Neuronal stem cell (in vitro differentiated cells): ENCODE data around the gene UBA52.

ENCODE experiments used
- DNase-seq: peaks from one replicate; pipeline ENCODE4 v3.0.0-alpha.2; 2013; ENCODE audit warnings: low spot score
- H2AFZ ChIP-seq: one replicate; pipeline ENCODE4 v1.6.1; 2013; ENCODE audit warnings: mild to moderate bottlenecking, low read length, inconsistent platforms
- H2AK5ac ChIP-seq: 2 replicates; pipeline ENCODE4 v1.6.1; 2013; ENCODE audit warnings: low read depth, mild to moderate bottlenecking, inconsistent platforms, low read length, moderate library complexity, mixed read lengths
- H2BK120ac ChIP-seq: 2 replicates; pipeline ENCODE4 v1.6.1; 2013; ENCODE audit warnings: low read depth, mild to moderate bottlenecking, inconsistent platforms, low read length, moderate library complexity, mixed read lengths
- H2BK12ac ChIP-seq: one replicate; pipeline ENCODE4 v1.6.1; 2013; ENCODE audit warnings: low read length, inconsistent platforms
- H2BK15ac ChIP-seq: 2 replicates; pipeline ENCODE4 v1.6.1; 2013; ENCODE audit warnings: mild to moderate bottlenecking, low read length, inconsistent platforms, mixed read lengths
- H2BK5ac ChIP-seq: one replicate; pipeline ENCODE4 v1.6.1; 2013; ENCODE audit warnings: inconsistent platforms, mild to moderate bottlenecking, low read length, moderate library complexity
- H3K14ac ChIP-seq: one replicate; pipeline ENCODE4 v1.6.1; 2013; ENCODE audit warnings: low read length, inconsistent platforms
- H3K18ac ChIP-seq: 2 replicates; pipeline ENCODE4 v1.6.1; 2013; ENCODE audit warnings: low read length, inconsistent platforms
- H3K23ac ChIP-seq: 2 replicates; pipeline ENCODE4 v1.6.1; 2013; ENCODE audit warnings: low read depth, mild to moderate bottlenecking, mixed read lengths, low read length, inconsistent platforms; ENCODE audit not compliant: poor library complexity
- H3K27ac ChIP-seq: replicated peaks from 3 replicates; pipeline ENCODE4 v1.5.1; 2013; ENCODE audit warnings: low read length, inconsistent platforms
- H3K27me3 ChIP-seq, 3 experiments: 2 replicates each; pipeline ENCODE4 v1.6.1; 2013; ENCODE audit warnings: low read length in 3 of 3, mild to moderate bottlenecking in 2 of 3, inconsistent platforms in 1 of 3, low read depth in 1 of 3, mixed read lengths in 1 of 3, moderate library complexity in 1 of 3; ENCODE audit not compliant: control insufficient read depth in 3 of 3, insufficient read depth in 3 of 3
- H3K36me3 ChIP-seq, 2 donors: replicated peaks in 1 of 2; 2 replicates each; pipeline ENCODE4 v1.6.1; 2013; ENCODE audit warnings: low read length in 2 of 2; ENCODE audit not compliant: control insufficient read depth in 2 of 2, insufficient read depth in 2 of 2
- H3K4ac ChIP-seq: 2 replicates; pipeline ENCODE4 v1.6.1; 2013; ENCODE audit warnings: inconsistent platforms, mild to moderate bottlenecking, low read length, moderate library complexity
- H3K4me1 ChIP-seq, 2 donors: 1 replicate in 1 of 2; 2 replicates in 1 of 2; pipeline ENCODE4 v1.6.1; 2013; ENCODE audit warnings: low read length in 2 of 2, low read depth in 1 of 2; ENCODE audit not compliant: control insufficient read depth in 2 of 2, insufficient read depth in 1 of 2
- H3K4me2 ChIP-seq: one replicate; pipeline ENCODE4 v1.6.1; 2013; ENCODE audit warnings: mild to moderate bottlenecking, low read length, inconsistent platforms; ENCODE audit not compliant: insufficient read depth, poor library complexity, severe bottlenecking
- H3K4me3 ChIP-seq, 2 donors: 2 replicates each; pipeline ENCODE4 v1.5.1; 2013; ENCODE audit warnings: low read length in 2 of 2, mild to moderate bottlenecking in 2 of 2, inconsistent platforms in 1 of 2, moderate library complexity in 1 of 2
- H3K79me1 ChIP-seq: one replicate; pipeline ENCODE4 v1.6.1; 2013; ENCODE audit warnings: low read depth, mild to moderate bottlenecking, inconsistent platforms, low read length, moderate library complexity
- H3K9ac ChIP-seq: one replicate; pipeline ENCODE4 v1.6.1; 2013; ENCODE audit warnings: mild to moderate bottlenecking, low read depth, low read length, inconsistent platforms; ENCODE audit not compliant: poor library complexity
- H3K9me3 ChIP-seq, 2 donors: replicated peaks in 1 of 2; 2 replicates each; pipeline versions ENCODE3 to v1.6.1; 2013; ENCODE audit warnings: low read length in 2 of 2, mild to moderate bottlenecking in 2 of 2, inconsistent platforms in 1 of 2, low read depth in 1 of 2, mixed read lengths in 1 of 2, moderate library complexity in 1 of 2; ENCODE audit not compliant: control insufficient read depth in 2 of 2, insufficient read depth in 1 of 2
- H4K8ac ChIP-seq: one replicate; pipeline ENCODE4 v1.6.1; 2013; ENCODE audit warnings: low read depth, mild to moderate bottlenecking, inconsistent platforms, low read length, moderate library complexity
- H4K91ac ChIP-seq: one replicate; pipeline ENCODE4 v1.6.1; 2013; ENCODE audit warnings: low read length, low read depth, mild to moderate bottlenecking, inconsistent platforms; ENCODE audit not compliant: poor library complexity
- WGBS, 2 donors: extraction: QIAGEN DNeasy Blood & Tissue Kit; methylation state at CpG; one replicate each; pipeline ENCODE4 v1.1.7; 2013; ENCODE audit warnings: missing lambda C conversion rate in 2 of 2, mixed read lengths in 1 of 2; ENCODE audit not compliant: insufficient read length in 2 of 2, insufficient replicate concordance in 1 of 2; ENCODE audit errors: extremely low coverage in 2 of 2; 5-methylcytosine and 5-hydroxymethylcytosine counted together

The UBA52 gene

DNA sequence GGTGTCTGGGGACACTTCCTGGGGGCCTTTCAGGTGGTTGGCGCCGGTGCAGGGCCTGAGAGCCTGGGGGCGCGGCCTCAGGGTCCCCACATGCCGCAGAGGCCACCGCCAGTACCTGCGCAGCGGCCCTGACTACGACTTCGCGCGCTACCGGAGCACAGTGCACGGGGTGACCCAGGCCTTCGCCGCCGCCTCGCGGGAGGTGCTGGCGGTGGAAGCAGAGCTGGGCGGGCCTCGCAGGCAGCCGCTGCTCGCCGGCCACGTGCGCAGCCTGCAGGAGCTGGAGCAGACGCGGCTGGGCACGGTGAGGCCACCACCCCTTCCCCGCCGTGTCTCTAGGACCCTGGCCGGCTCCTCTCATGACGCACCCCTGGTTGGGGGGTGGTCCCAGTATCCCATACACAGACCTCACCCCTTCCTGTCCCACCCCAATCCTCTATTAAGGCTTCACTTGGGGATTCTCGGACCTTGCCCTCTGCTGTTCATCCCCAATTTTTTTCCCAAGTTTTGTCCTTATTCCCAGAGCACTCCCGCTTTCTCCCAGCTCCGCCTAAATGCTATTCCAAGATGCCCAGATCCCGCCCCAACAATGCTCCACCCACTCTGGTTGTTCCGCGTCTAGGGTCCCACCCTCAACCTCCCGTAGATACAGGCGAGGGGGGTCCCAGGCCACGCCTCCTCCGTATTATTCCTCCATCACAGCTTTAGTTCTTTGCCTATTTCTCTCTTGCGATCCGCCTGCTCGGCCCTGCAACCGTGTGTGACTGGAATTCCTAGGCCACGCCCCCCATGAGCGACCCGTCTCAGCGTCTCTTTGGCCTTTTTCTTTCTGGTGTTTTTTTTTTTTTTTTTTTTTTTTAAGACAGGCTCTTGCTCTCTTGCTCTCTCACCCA, 18.0 kb downstream of the UBA52 start:
- H3K23ac ChIP-seq, result peak overlapping the region; percentile 100

DNA sequence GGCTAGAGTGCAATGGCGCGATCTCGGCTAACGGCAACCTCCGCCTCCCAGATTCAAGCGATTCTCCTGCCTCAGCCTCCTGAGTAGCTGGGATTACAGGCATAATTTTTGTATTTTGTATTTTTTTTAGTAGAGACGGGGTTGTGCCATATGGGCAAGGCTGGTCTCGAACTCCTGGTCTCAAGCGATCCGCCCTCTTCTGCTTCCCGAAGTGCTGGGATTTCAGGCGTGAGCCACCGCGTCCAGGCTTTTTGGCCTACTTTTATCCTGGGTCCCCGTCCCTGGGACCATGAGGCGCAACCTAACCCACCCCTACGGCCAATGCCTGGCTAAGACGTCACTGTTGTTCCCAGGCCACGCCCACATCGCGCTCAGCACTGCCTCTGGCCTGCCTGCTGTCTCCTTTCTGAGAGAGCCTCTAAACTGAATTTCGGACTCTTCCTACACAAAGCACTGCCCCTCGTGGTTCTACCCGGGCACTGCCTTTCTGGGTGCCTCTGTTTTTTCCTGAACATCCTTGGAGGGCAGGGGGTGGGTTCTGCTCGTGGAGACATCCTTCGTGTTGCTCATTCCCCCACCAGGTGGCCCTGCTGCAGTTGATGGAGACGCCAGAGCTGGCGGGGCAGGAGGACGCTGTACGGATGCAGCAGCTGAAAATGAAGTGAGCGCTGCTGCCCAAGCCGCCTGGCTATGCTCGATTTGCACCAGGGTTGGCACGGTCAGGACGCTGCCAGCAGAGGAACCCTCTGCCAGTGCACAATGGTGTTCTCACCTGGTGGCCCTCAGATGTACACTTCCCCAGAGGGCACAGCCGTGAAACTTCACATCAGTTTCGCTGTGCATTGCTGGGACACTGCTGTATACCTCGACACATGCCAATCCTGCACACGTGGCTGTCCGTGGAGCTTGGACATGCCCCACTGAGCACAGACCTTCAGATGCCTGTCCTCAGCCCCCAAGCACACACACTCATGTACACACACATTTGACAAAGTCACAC, 18.9 kb downstream of the UBA52 start:
- Histone ChIP-seq H2AK5ac (peak overlapping the region; percentile 30), H2BK5ac (peak overlapping the region; percentile 78), H2BK15ac (peak overlapping the region; percentile 44), H3K27me3 (peaks cover 0 to 5% (median 0%) of the 10 kb centered on the region in 3 experiments), H2AFZ (no peak overlapping the region), H3K27ac (peak overlapping the region; percentile 91), H3K36me3 (peaks cover 3 to 13% of the 10 kb centered on the region in 2 donors), H3K18ac (peak overlapping the region; percentile 61), H3K4ac (peak overlapping the region; percentile 38), H3K9ac (peak overlapping the region; percentile 82), H3K4me3 (peak overlapping the region in 1 of 2 donors; percentile 19), H3K4me2 (peak overlapping the region; percentile 99), H3K79me1 (peaks cover 4% of the 10 kb centered on the region), H2BK120ac (no peak overlapping the region), H4K91ac (no peak overlapping the region), H3K14ac (peak overlapping the region; percentile 73), H2BK12ac (no peak overlapping the region), H3K9me3 (no peaks in the 10 kb centered on the region), H4K8ac (no peak overlapping the region), H3K4me1 (peaks cover 12 to 16% of the 10 kb centered on the region in 2 donors), H3K23ac (peak overlapping the region; percentile 44)
- WGBS, 2 donors, result no CpG with 5 or more reads among the region's 40 CpGs
- peak; percentile 93 for DNase-seq

More for the DNA sequence above, 18.0 kb downstream of the UBA52 start:
- Histone ChIP-seq H3K9ac (peak overlapping the region; percentile 92), H3K4ac (no peak overlapping the region), H3K36me3 (peaks cover 3 to 13% of the 10 kb centered on the region in 2 donors), H3K9me3 (no peaks in the 10 kb centered on the region), H3K4me3 (peak overlapping the region; percentile 84 to 92), H2AFZ (peak overlapping the region; percentile 98), H3K14ac (peak overlapping the region; percentile 94), H3K4me1 (peaks cover 8 to 13% of the 10 kb centered on the region in 2 donors), H4K91ac (no peak overlapping the region), H2BK15ac (peak overlapping the region; percentile 90), H2BK120ac (no peak overlapping the region), H3K27me3 (peaks cover 0 to 5% (median 0%) of the 10 kb centered on the region in 3 experiments), H3K18ac (peak overlapping the region; percentile 98), H3K4me2 (peak overlapping the region; percentile 99), H4K8ac (no peak overlapping the region), H2AK5ac (peak overlapping the region; percentile 91), H3K27ac (peak overlapping the region; percentile 91), H3K79me1 (peaks cover 4% of the 10 kb centered on the region), H2BK5ac (peak overlapping the region; percentile 78), H2BK12ac (peak overlapping the region; percentile 46)
- WGBS, 2 donors, result no CpG with 5 or more reads among the region's 52 CpGs
- peak; percentile 81 for DNase-seq

DNA sequence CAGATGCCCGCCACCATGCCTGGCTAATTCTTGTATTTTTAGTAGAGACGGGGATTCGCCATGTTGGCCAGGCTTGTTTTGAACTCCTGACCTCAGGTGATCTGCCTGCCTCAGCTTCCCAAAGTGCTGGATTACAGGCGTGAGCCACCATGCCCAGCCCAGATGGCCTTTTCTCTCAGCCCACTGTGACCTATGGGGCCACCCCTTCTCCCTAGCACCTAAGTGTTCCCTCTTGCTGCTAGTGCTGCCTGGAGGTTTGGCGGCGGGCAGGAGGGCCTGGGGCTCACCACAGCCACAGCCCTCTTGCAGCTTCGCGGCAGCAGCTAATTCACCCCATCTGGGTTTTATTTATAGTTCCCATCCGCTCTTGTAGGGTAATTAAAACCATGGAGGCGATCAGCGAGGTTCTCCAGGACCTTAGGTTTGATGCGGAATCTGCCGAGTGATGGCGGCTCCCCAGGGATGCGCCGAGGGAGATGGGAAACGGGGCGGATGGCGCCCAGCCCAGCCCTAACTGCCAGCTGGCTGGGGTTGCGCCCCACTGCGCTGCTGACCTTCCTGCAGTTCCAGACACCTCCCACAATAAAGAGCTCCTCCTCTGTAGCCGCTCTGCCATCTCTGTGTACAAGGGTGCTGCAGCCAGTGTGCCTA, 20.2 kb downstream of the UBA52 start:
- H3K27me3 ChIP-seq, result peaks cover 0 to 6% (median 0%) of the 10 kb centered on the region in 3 experiments
- H4K8ac ChIP-seq, result no peak overlapping the region

More for the DNA sequence above, 20.2 kb downstream of the UBA52 start:
- no peak overlapping the region for H3K4ac ChIP-seq
- H2BK12ac ChIP-seq, result no peak overlapping the region
- H3K23ac ChIP-seq, result peak overlapping the region; percentile 50
- H3K4me3 ChIP-seq, result no peak overlapping the region
- WGBS, 2 donors, result no CpG with 5 or more reads among the region's 22 CpGs
- peaks cover 3 to 13% of the 10 kb centered on the region in 2 donors for H3K36me3 ChIP-seq
- no peak overlapping the region for H2BK120ac ChIP-seq
- no peaks in the 10 kb centered on the region for H3K9me3 ChIP-seq
- peaks cover 4% of the 10 kb centered on the region for H3K79me1 ChIP-seq
- no peak overlapping the region for H2AFZ ChIP-seq
- no peak overlapping the region for H3K9ac ChIP-seq
- H2BK15ac ChIP-seq, result no peak overlapping the region
- peak overlapping the region; percentile 89 for H2AK5ac ChIP-seq
- no peak overlapping the region for H3K14ac ChIP-seq
- no peak overlapping the region for H3K18ac ChIP-seq
- DNase-seq, result no peak
- H2BK5ac ChIP-seq, result no peak overlapping the region
- H3K4me1 ChIP-seq, result peaks cover 13 to 16% of the 10 kb centered on the region in 2 donors
- H3K4me2 ChIP-seq, result no peak overlapping the region
- no peak overlapping the region for H4K91ac ChIP-seq
- no peak overlapping the region for H3K27ac ChIP-seq
